ENCODE data around the gene LRFN4. TPM values are rescaled to one million over a fixed set of nuclear protein-coding genes. Genes with fewer than 3 reads are reported as not detected.
A peak's percentile ranks its signal among the peaks of the same experiment; 100 is the strongest.

The LRFN4 gene
- polyA plus RNA-seq, 1 donor from 2014 or later: 85.0 TPM

GRCh38 chr11:66882561-66883015, 25.7 kb downstream of the LRFN4 start:
- no peaks in the 10 kb centered on the region for H3F3A ChIP-seq (ENCODE audit: insufficient read depth, low read length, poor library complexity, severe bottlenecking)

GRCh38 chr11:66883016-66883965, 26.4 kb downstream of the LRFN4 start:
- H3K79me2 ChIP-seq (replicated peaks; ENCODE audit: insufficient read depth, low read length): no peaks in the 10 kb centered on the region
- H3K9me3 ChIP-seq (ENCODE audit: low read length): no peaks in the 10 kb centered on the region
- H4K20me1 ChIP-seq (ENCODE audit: insufficient read depth): no peaks in the 10 kb centered on the region
- no peak overlapping the region for H2AFZ ChIP-seq (ENCODE audit: low read depth, low read length)
- H3K27ac ChIP-seq (ENCODE audit: low read length): no peak overlapping the region
- no peaks in the 10 kb centered on the region for H3K9me2 ChIP-seq (ENCODE audit: insufficient read depth, low read length)
- no peaks in the 10 kb centered on the region for H3K27me3 ChIP-seq (ENCODE audit: insufficient read depth, low read depth, low read length)
- no peak overlapping the region for H3K4me3 ChIP-seq (ENCODE audit: low read length)
- H3K9ac ChIP-seq (ENCODE audit: low read length): no peak overlapping the region
- H3K36me3 ChIP-seq (ENCODE audit: insufficient read depth, low read length): no peaks in the 10 kb centered on the region
- no peaks in the 10 kb centered on the region for H3F3A ChIP-seq (ENCODE audit: insufficient read depth, low read length, poor library complexity, severe bottlenecking)
- H3K4me2 ChIP-seq (ENCODE audit: low read length): no peak overlapping the region
- TF ChIP-seq POLR2AphosphoS5 (IDR thresholded peaks at IDR 0.05) (no peak), CTCF (IDR thresholded peaks at IDR 0.05; ENCODE audit: poor library complexity, severe bottlenecking) (peak; percentile 63), SMC3 (conservative IDR thresholded peaks at IDR 0.05; ENCODE audit: poor library complexity) (peak; percentile 34), TAF1 (IDR thresholded peaks at IDR 0.05; ENCODE audit: low read depth) (no peak), MXI1 (conservative IDR thresholded peaks at IDR 0.05; ENCODE audit: poor library complexity, severe bottlenecking) (peak; percentile 21), RAD21 (conservative IDR thresholded peaks at IDR 0.05) (peak; percentile 42), EP300 (conservative IDR thresholded peaks at IDR 0.05; ENCODE audit: poor library complexity, severe bottlenecking) (no peak), EZH2 (IDR thresholded peaks at IDR 0.05; ENCODE audit: borderline replicate concordance, insufficient read depth, low read length, poor library complexity, severe bottlenecking) (no peak)

More at GRCh38 chr11:66882561-66883015, 25.7 kb downstream of the LRFN4 start:
- no peaks in the 10 kb centered on the region for H3K9me3 ChIP-seq (ENCODE audit: low read length)
- TF ChIP-seq EP300 (conservative IDR thresholded peaks at IDR 0.05; ENCODE audit: poor library complexity, severe bottlenecking) (no peak), RAD21 (conservative IDR thresholded peaks at IDR 0.05) (no peak), CTCF (IDR thresholded peaks at IDR 0.05; ENCODE audit: poor library complexity, severe bottlenecking) (no peak), POLR2AphosphoS5 (IDR thresholded peaks at IDR 0.05) (no peak)
- TF ChIP-seq, protein P1, sequence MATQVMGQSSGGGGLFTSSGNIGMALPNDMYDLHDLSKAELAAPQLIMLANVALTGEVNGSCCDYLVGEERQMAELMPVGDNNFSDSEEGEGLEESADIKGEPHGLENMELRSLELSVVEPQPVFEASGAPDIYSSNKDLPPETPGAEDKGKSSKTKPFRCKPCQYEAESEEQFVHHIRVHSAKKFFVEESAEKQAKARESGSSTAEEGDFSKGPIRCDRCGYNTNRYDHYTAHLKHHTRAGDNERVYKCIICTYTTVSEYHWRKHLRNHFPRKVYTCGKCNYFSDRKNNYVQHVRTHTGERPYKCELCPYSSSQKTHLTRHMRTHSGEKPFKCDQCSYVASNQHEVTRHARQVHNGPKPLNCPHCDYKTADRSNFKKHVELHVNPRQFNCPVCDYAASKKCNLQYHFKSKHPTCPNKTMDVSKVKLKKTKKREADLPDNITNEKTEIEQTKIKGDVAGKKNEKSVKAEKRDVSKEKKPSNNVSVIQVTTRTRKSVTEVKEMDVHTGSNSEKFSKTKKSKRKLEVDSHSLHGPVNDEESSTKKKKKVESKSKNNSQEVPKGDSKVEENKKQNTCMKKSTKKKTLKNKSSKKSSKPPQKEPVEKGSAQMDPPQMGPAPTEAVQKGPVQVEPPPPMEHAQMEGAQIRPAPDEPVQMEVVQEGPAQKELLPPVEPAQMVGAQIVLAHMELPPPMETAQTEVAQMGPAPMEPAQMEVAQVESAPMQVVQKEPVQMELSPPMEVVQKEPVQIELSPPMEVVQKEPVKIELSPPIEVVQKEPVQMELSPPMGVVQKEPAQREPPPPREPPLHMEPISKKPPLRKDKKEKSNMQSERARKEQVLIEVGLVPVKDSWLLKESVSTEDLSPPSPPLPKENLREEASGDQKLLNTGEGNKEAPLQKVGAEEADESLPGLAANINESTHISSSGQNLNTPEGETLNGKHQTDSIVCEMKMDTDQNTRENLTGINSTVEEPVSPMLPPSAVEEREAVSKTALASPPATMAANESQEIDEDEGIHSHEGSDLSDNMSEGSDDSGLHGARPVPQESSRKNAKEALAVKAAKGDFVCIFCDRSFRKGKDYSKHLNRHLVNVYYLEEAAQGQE (IDR thresholded peaks at IDR 0.05; ENCODE audit: borderline replicate concordance): no peak
- H2AFZ ChIP-seq (ENCODE audit: low read depth, low read length): no peak overlapping the region
- H3K4me3 ChIP-seq (ENCODE audit: low read length): no peak overlapping the region
- no peak overlapping the region for H3K4me2 ChIP-seq (ENCODE audit: low read length)
- no peaks in the 10 kb centered on the region for H3K79me2 ChIP-seq (replicated peaks; ENCODE audit: insufficient read depth, low read length)
- H3K9me2 ChIP-seq (ENCODE audit: insufficient read depth, low read length): no peaks in the 10 kb centered on the region
- H3K27me3 ChIP-seq (ENCODE audit: insufficient read depth, low read depth, low read length): no peaks in the 10 kb centered on the region
- H3K36me3 ChIP-seq (ENCODE audit: insufficient read depth, low read length): no peaks in the 10 kb centered on the region
- H3K27ac ChIP-seq (ENCODE audit: low read length): no peak overlapping the region
- no peaks in the 10 kb centered on the region for H4K20me1 ChIP-seq (ENCODE audit: insufficient read depth)
- no peak overlapping the region for H3K9ac ChIP-seq (ENCODE audit: low read length)

All from neural cell (in vitro differentiated cells).